ENCODE results near the gene LRRC72.
"Not testable (repeated sequence)": the region's sequence is repeated elsewhere in the genome, so short reads cannot be mapped to it uniquely, and the experiment has no call there.

Gene LRRC72

DNA sequence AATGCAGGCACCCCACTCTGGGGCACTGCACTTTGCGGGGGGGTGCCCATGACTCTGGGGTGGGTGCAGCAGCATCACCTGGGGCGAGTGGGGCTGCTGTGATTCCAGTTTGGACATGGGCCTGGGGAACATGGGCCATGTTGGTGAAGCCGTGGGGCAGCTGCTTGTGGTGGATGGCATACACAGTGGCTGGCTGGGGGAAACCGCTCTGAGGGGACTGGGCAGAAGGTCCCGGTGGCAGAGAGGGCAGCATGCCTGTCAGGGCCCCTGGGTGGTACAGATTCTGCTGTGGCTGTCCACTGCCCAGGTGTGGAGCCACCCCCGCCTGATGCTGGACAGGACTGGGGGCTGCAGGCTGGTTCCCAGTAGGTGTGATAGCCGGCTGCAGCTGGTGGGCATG, 57.2 kb downstream of the LRRC72 start:
- DNase-seq: no peak

DNA sequence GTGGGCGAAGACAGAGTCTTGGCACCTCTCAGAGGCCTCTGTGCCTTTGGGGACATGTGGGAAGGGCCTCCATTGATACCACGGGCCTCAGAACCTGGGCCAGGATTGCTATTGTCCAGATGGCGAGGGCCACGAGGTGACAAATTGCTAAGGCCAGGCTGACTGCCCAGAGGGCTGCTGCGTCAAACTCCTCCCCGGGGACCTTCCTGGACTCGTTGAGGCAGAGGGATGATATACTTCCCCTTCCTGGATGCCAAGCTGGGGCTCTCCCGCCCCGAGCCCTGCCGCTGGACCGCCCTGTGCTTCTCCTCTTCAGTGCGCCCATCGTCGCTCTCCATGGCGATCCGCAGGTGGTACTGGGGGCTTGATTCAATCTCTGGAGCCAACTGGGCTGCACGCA, 58.9 kb downstream of the LRRC72 start:
- DNase-seq: no peak

GRCh38 chr7:16586081-16586874, 59.7 kb downstream of the LRRC72 start:
- DNase-seq: no peak

- no peak for DNase-seq
Measured at GRCh38 chr7:16587129-16587528, 60.5 kb downstream of the LRRC72 start.

GRCh38 chr7:16587790-16588189, 61.2 kb downstream of the LRRC72 start:
- peak; percentile 73 for DNase-seq

- DNase-seq: no peak
Measured at GRCh38 chr7:16589881-16590280, 63.3 kb downstream of the LRRC72 start.

GRCh38 chr7:16590424-16590823, 63.8 kb downstream of the LRRC72 start:
- DNase-seq: no peak

DNA sequence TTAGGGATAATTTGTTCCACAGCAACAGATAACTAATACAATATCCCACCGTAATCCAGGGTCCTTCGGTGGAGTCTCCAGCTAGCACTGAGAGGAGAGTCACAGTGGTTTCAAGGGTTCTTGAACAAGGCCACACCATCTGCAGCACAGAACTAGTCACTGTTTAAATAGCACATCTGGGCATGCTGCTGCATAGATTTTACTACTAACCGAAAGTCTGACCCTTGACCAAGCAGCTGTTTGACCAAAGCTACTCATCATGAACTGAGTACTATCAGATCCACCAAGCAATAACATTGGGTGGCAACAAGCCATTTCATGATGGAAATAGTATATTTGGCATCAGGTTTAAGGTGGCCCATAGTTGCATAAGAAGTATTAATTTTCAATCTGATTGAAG, 65.8 kb downstream of the LRRC72 start:
- no peak for DNase-seq

GRCh38 chr7:16594061-16594460, 67.4 kb downstream of the LRRC72 start:
- DNase-seq: no peak

- DNase-seq: no peak
Measured at GRCh38 chr7:16594676-16595075, 68.1 kb downstream of the LRRC72 start.

- not testable (repeated sequence) for DNase-seq
Measured at GRCh38 chr7:16595596-16595995, 69.0 kb downstream of the LRRC72 start.

DNA sequence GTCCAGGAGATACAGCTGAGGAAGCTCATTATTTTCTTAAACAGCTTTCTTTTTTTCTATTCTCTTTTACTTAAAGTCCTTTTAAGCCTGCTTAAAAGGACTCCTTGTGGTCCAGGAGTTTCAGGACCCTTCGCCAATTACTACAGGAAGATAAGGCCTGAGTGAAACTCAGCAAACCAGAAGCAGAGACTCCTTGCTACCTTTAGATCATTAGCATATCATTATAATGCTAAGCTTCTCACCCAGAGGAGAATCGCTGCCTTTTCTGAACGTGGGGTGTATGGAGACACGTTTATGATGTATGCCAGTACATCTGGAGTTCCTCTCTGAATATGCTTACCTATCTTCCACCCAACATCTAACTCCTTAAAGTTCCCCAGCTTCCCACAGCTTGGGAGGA, 71.4 kb downstream of the LRRC72 start:
- no peak for DNase-seq

- no peak for DNase-seq
Measured at GRCh38 chr7:16599860-16600259, 73.2 kb downstream of the LRRC72 start.

- no peak for DNase-seq
Measured at GRCh38 chr7:16603633-16604032, 77.0 kb downstream of the LRRC72 start.

DNA sequence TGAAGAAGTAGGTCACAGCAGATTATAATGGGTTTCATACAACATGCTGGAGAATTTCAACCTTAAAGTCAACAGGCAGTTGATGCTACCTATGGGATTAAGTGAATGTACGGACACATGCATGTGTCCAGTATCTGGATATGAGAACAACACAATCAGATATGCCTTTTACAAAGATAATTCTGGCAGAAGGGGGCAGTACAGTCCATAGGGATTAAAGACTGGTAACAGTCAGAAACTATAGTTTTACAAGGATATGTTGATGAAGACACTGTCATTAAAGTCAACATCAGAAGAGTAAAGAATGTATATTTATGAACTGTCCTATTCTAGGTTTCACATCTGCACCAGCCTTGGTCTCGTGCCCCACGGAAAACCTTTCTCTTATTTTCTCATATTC, 77.4 kb downstream of the LRRC72 start:
- no peak for DNase-seq

GRCh38 chr7:16606704-16607103, 80.1 kb downstream of the LRRC72 start:
- DNase-seq: no peak

- DNase-seq: no peak
Measured at GRCh38 chr7:16609842-16610450, 83.3 kb downstream of the LRRC72 start.

GRCh38 chr7:16611711-16612110, 85.1 kb downstream of the LRRC72 start:
- no peak for DNase-seq

DNA sequence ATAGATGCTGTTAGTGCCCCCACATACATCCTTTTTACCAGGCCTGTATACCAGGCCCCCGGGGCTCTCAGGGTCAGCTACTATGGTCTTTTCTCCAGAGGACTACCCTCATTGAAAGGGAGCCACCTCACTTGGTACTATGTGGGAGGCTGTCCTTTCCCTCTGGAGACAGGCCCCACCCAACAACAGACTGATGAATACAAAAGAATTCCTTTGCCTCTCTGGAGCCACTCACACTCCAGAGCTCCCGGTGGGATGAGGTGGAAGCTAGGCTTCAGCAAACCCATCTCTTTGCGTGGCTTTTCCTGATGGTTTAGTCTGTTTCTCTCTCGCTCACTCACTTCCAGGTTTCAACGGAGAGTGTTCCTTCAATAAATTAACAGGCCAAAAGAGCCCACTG, 88.6 kb downstream of the LRRC72 start:
- no peak for DNase-seq

GRCh38 chr7:16616122-16616521, 89.5 kb downstream of the LRRC72 start:
- no peak for DNase-seq

DNA sequence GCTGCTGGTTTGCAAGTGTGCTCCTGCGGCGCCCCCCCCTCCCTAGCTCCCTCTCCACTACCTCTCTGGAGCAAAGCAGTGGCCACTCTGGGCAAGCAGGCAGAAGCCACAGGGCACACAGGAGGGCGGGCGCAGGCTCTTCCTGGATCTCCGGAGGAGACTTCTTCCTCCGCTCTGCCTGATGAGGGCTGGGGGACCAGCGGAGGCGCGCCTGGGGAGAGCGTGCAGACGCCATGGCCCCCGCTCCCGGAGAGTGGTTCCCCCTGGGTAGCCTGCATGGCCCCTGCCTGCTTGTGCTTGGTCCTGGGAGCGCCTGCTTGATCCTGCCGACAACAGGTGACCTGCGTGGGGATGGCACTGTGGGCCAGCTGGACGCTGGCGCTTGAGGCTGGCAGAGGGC, 89.9 kb downstream of the LRRC72 start:
- DNase-seq: no peak

DNA sequence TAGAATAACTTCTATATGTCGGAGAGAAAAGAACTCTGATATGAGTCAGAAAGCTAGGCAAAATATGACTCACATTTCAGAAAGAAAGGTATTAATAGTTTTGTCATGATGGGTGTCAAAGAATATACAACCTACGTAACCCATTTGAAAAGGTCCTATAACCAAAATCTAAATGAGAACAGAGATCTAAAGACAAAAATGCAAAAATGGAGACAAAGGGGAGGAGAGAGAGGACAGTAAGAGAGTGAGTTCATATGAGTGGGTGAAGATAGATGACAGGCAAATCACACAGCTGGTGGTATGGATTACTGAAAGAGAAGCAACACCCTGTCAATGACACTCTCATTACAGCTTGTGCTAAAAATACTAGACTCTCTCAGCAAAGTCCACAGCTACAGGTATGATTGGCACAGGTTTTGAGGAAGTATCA, 93.4 kb downstream of the LRRC72 start:
- DNase-seq: no peak

GRCh38 chr7:16626388-16626787, 99.8 kb downstream of the LRRC72 start:
- no peak for DNase-seq

- DNase-seq: no peak
Measured at GRCh38 chr7:16627236-16627635, 100.6 kb downstream of the LRRC72 start.

DNA sequence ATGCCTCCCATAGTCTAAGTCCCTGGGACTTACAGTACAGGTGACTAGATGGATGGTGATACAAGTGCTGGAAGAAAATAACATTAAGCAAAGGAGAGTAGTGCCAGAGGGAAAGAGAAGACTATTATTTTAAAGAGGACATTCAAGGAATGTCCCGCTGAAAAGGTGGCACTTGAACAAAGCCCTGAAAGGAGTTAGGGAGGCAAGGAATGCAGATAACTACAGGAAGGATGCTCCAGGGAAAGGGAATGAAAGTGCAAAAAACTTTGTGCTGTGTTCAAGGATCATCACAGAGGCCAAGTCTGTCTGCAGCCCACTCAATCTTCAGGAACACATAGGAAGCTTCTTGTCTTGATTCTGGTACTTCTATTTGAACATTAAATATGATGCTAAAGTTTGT, 104.0 kb downstream of the LRRC72 start:
- DNase-seq: no peak

All from NCI-H446 treated with DMSO at 0.1 percent for 48 hours (cell line).